Measurements from ENCODE around the gene ELN. TPM values are rescaled to one million over a fixed set of nuclear protein-coding genes. Genes with fewer than 3 reads are reported as not detected.
"Not testable (repeated sequence)": the region's sequence is repeated elsewhere in the genome, so short reads cannot be mapped to it uniquely, and the experiment has no call there.

Gene ELN
- total RNA-seq, 1 donor from 2014 or later: 11.0 TPM

DNA sequence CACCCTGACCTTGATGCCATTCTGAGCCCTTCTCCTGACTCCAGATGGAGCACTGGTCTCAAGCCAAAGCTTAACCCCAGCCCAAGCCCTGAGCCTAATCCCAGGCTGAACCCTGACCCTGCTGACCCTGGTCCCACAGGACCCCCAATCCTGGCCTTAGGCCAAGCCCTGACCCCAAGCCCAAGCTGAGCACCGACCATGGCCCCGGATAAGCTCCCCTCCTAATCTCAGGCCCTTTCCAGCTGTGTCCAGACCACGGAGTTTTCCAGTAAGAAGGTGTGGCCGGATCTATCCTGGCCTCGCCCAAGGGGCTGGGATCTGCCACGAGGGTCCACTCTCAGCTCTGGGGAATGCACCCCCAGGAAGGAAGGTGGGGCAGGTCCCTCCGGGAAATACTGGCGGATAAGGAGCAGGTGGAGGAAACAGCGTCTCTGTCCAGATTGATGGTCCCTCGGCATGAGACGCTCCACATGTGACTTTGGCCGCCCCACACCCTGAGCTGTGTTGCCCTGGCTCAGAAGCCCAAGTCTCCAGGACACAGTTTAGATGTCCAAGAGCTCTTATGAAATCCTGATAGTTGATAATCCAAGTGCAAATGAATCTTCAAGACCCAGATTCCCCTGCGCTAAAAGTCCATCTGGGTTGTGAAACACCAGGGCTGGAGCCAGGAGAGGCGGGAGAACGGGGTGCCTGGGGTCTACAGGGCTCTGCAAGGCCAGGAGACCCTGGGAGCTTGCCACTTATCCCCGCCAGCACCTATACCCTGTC lies 10.4 kb downstream of the ELN start:
- FAIRE-seq (no peak), DNase-seq (ENCODE audit: low spot score in 2 of 2) (no peak)

DNA sequence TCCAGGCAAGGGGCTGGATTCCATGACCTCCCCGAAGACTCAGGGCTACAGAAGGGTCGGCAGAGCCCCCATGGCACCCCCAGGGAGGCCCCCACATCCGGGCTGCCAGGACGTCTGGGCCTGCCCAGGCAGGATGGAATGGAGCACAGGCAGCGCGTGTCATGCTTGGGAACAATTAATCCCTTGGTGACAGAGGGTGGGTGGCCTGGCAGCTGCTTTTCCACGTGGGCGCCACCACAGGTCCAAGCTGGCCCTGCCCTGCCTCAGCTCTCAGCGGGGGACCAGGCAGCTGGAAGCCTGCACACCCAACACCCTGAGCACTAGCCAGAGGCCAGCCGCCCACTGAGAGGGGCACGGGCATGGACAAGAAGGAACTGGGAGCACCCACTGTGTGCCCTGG lies 11.4 kb downstream of the ELN start:
- FAIRE-seq (no peak), DNase-seq (ENCODE audit: low spot score in 2 of 2) (no peak)

DNA sequence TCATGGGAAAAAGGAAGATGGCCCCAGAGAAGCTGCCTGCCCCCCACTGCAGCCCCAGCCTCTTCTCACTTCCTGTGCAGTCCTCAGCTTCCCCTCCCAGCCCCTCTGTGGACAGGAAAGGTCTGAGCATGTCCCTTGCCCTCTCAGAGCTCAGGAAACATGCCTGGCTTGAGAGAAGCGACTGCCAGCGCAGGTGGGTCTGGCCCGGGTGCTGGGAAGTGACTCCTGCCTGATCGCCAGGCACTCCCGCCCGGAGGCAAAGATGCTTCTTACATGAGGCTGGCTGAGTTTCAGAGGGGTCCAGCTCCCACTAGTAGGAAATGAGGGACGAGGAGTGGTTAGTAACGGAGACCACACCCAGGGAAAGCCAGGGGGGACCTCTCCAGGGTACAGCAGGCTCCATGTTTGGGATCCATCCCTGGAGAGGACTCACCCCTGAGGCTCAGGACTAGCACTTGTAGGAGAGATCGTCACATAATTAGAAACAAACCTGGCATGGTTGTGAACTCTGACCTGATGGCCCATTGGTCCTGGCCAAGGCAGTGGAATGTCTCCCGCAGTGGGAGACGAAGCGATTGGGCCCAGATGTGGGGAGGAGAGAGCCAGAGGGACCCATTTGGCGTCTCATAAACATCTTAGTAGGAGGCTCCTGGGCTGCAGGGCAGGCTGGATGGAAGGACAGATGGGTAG lies 12.3 kb downstream of the ELN start:
- FAIRE-seq: no peak

DNA sequence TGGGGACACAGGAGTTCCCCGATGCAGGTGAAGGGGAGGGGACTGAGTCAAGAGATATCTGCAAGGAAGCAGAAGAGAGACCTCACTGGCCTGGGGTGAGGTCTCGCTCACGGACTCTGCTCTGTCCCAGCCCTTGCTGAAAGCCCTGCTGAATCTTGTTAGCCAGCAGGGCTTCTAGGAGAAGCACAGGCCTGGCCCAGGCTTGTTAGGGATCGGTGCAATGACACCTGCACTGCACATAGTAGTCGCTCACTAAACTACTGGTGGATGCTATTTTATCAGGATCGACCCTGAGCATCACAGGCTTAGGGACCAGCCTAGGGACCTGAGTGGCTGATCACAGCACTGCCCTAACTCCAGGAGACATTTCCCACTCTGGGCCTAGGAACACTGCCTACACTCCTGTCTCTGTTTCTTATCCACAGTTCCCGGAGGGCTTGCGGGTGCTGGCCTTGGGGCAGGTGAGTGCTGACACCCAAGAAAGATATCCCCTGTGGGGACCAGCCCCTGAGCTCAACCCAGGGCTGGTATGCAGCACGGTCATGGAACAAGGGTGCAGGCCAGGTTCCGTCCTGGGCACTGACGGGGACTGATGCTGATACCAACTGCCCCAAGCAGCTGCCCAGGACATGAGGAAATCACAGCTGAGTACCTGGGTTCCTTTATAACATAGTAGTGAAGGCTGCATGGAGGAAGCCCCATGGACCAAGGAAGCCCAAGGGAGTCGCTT lies 13.0 kb downstream of the ELN start:
- no peak for FAIRE-seq
- no peak for DNase-seq (ENCODE audit: low spot score in 2 of 2)

More for the DNA sequence above, 12.3 kb downstream of the ELN start:
- DNase-seq (ENCODE audit: low spot score in 2 of 2): no peak

DNA sequence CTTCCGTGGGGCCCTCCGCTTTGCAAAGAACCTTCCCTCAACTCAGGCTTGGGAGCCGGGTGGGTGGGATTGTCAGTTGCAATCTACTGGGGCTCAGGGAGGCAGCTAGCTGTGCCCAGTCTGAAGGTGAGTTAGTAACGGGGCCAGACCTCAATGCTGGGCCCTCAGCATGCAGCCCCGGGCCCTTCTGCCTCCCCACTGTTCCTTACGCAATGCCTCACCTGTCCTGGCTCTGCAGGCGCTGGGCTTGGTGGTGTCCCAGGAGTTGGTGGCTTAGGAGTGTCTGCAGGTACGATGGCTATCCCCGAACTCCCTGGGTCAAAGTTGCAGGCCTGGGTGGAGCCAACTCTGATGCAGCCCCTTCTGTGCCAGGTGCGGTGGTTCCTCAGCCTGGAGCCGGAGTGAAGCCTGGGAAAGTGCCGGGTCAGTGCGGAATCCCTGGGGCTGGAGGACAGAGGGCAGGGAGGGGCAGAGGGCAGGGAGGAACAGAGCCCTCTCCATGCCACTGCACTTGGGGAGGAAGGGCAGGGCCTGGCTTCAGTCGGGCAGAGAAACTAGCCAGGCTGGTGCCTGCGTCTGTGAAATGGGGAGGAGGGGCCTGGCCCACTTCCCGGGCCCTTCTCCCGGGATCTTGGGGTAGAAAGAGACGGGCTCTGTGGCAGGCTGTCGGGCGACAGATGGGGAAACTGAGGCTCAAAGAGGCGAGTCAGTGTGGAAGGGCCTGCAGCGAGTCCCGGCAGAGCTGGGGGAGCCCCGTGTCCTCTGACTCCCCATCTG lies 15.0 kb downstream of the ELN start:
- FAIRE-seq: no peak
- DNase-seq (ENCODE audit: low spot score in 2 of 2): no peak

DNA sequence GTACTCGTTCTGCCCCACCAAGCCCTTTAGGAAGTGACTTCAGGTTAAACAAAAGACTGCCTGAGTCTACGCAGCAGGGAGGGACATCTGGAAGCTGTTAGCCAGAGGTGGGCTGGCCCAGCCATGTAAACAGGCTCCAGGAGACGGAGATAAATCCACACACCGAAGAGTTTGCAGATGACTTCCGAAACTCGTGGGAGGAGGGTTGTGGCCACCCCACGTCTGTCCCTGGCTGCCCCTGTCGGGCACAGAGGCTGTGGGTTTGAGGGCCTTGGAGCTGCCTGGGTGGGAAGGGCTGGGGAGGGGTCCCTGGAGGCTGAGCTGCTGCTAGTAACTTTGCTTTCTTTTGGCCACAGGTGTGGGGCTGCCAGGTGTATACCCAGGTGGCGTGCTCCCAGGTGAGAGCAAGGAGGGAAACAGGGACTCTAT lies 15.6 kb downstream of the ELN start:
- no peak for FAIRE-seq
- DNase-seq (ENCODE audit: low spot score in 2 of 2): no peak

DNA sequence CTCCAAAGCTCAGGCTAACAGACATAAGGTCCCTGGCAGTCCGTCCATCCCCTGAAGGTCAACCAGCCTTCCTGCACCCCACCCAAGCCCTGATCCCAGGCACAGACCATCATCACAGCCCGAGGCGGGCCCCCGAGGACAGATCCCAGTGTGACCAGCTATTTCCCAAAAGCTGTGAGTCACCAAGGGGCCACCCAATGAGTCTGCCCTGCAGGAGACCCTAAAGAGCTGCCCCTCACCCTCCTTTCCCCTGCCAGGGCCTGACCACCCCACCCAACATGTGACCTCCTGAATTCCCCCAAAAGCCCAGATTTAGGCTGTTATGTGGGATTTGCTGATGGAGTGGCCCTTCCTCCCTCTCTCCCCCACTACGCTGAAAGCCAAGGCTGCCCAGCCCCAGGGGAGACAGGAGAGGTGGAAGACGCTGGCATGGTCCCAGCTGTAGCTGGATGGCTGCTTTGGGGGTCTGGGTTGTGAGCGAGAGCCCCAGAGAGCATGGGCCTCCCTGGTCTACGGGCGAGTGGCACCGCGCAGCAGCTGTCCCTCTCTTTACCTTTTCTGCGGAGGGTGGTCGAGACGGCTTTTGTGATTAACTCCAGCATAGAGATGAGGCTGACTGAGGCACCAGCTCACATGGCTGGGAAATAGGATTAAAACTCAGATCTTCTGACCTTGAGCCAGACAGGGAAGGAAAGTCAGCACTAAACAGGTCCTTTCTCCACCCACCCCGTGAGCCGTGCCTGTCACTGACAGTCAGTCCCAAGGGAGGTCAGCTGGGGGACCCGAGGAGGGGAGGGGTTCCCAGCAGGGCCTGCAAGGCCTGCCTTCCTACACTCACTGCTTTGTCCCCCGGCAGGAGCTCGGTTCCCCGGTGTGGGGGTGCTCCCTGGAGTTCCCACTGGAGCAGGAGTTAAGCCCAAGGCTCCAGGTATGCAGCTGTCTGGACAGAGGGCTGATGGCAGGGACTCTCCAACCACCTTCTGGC lies 16.7 kb downstream of the ELN start:
- no peak for DNase-seq (ENCODE audit: low spot score in 2 of 2)

DNA sequence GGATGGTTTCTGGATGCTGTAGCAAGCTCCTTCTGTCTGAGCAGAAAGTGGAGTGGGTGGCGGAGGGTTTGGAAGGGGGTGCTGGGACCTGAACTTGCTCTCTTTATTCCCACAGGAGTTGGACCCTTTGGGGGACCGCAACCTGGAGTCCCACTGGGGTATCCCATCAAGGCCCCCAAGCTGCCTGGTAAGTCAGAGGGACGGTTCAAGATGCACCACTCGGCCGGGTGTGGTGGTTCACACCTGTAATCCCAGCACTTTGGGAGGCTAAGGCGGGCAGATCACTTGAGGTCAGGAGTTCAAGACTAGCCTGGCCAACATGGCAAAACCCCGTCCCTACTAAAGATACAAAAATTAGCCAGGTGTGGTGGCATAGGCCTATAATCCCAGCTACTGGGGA lies 18.6 kb downstream of the ELN start:
- FAIRE-seq: not testable (repeated sequence)

More for the DNA sequence above, 16.7 kb downstream of the ELN start:
- no peak for FAIRE-seq

DNA sequence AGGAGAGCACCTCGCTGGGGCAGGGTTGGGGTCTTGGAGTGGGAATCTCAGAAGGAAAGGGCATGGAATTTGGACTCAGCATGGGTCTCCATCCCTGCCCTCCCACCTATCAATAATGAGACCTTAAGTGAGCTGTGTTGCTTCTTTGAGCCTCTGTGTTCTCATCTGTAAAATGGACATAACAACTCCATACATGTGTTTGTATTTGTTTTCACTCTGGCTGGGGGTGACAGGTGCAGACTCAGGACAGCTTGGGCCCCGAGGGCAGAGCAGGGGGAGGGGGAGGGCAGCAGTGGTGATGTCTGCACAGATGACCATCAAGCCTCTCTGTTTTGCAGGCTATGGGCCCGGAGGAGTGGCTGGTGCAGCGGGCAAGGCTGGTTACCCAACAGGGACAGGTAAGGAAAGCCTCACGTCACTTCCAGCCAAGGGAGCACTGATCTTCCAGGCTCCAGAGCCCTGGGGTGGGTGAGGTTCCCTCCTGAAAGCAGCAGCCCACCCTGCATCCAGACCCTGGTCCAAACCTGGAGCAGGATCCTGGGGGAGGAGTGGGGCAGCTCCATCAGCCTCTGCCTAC lies 19.9 kb downstream of the ELN start:
- DNase-seq (ENCODE audit: low spot score in 2 of 2) (no peak), FAIRE-seq (no peak)

More for the DNA sequence above, 18.6 kb downstream of the ELN start:
- DNase-seq (ENCODE audit: low spot score in 2 of 2): not testable (repeated sequence)

DNA sequence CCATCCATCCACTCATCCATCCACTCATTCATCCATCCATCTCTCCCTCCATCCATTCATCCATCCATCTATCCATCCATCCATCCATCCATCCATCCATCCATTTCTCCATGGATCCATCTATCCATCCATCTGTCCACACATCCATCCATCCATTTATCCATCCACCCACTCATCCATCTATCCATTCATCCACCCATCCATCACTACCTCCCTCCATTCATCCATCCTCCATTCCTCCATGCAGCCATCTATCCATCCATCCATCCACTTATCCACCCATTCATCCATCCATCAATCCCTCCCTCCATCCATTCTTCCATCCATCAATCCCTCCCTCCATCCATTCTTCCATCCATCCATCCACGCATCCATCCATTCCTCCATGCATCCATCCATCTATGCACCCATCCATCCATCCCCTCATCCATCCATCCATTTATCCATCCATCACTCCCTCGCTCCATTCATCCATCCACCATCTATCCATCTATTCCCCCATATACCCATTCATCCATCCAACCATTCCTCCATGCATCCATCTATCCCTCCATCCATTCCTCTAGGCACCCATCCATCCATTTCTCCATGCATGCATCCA lies 21.1 kb downstream of the ELN start:
- no peak for FAIRE-seq
- no peak for DNase-seq (ENCODE audit: low spot score in 2 of 2)

DNA sequence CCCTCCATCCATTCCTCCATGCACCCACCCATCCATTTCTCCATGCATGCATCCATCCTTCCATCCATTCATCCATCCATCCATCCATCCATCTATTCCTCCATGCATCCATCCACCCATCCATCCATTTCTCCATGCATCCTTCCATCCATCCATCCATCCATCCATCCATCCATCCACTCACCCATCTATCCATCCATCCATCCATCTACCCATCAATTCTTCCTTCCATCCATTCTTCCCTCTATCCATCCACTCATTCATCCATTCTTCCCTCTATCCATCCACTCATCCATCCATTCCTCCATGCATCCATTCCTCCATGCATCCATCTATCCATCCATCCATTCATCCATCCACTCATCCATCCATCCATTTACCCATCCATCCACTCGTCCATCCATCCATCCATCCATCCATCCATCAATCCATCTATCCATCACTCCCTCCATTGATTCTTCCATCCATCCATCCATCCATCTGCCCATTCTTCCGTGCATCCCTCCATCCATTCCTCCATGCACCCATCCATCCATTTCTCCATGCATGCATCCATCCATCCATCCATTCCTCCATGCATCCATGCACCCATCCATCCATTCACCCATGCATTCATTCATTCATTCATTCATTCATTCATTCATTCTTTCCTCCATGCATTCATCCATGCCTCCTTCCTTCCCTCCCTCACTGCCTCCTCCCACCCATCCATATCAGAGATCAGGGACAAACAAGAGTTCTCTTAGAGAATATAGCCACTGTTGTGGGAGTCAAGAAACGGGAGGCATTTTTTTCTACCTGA lies 22.2 kb downstream of the ELN start:
- DNase-seq (ENCODE audit: low spot score in 2 of 2) (no peak), FAIRE-seq (no peak)

DNA sequence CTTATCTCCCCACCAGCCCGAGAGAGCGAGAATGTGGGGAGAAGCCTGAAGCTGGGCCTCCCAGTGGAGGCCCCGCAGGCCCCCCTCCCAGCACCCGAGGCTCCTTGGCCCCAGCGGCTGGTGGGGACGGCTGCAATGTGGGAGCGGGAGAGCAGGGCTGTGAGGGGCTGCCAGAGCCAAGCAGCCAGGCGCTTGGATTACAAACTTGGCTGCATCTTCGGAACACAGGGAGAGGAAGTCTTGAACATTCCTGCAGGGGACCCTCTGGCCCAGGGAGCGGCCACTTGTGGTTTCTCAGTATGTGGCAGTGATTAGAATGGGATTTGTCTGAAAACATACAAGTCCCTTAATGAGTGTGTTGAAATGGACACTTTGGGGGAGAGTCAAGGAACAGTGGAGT lies 23.2 kb downstream of the ELN start:
- FAIRE-seq (no peak), DNase-seq (ENCODE audit: low spot score in 2 of 2) (no peak)

DNA sequence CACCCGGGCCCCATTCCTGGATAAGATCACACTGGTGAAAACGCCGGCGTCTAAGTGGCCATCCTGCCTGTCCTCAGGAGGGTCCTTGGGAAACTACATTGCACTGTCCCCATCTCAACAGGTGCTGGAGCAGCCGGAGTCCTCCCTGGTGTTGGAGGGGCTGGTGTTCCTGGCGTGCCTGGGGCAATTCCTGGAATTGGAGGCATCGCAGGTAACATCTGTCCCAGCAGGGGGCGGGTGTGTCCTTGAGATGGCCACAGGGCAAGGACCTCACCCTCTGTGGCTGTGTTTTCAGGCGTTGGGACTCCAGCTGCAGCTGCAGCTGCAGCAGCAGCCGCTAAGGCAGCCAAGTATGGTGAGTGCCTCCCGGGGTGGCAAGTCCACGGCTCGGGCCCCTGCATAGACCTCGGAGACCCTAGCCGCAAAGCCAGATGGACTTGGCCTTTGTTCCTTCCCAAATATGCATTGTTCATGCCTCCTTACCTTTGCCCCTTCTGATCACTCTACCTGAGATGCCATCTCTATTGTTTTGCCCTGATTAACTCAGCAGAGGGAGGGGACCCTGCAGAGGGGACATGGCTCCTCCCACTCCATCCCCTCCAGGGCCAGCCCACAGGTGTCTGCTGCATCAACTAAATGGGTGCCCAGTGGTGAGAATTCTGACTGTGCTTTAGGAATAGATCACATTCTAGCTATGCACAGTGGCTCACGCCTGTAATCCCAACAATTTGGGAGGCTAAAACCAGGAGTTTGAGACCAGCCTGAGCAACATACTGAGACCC lies 23.8 kb downstream of the ELN start:
- FAIRE-seq (no peak), DNase-seq (ENCODE audit: low spot score in 2 of 2) (no peak)

DNA sequence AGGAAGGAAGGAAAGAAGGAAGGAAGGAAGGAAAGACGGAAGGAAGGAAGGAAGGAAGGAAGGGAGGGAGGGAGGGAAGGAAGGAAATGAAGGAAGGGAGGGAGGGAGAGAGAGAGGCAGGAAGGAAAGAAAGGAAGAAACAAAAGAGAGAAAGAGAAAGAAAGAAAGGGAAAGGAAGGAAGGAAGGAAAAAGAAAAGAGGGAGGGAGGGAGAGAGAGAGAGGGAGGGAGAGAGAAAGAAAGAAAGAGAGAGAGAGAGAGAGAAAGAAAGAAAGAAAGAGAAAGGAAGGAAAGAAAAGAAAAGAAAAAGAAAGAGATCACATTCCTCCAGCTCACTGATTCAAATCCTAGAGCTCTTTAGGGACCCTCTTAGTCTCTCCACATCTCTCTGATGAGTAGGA lies 24.7 kb downstream of the ELN start:
- no peak for FAIRE-seq
- DNase-seq (ENCODE audit: low spot score in 2 of 2): no peak

DNA sequence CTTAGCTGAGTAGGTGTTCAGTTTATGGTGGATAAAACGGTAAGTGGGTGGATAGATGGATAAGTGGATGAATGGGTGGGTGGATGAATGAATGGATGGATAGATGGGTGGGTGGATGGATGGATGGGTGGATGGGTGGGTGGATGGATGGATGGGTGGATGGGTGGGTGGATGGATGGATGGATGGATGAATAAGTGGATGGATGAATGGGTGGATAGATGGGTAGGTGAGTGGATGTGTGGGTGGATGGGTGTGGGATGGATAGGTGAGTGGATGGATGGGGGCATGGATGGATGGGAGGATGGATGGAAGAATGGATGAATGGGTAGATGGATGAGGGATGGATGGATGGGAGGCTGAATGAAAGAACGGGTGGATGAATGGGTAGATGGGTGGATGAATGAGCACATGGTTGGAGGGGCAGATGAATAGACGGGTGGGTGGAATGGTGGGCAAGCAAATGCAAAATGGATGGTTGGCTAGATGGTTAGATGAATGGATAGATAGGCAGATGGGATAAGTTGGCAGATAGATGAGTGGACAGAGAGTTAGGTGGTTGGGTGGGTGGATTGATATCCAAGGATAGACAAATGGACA lies 25.7 kb downstream of the ELN start:
- DNase-seq (ENCODE audit: low spot score in 2 of 2): no peak
- no peak for FAIRE-seq

DNA sequence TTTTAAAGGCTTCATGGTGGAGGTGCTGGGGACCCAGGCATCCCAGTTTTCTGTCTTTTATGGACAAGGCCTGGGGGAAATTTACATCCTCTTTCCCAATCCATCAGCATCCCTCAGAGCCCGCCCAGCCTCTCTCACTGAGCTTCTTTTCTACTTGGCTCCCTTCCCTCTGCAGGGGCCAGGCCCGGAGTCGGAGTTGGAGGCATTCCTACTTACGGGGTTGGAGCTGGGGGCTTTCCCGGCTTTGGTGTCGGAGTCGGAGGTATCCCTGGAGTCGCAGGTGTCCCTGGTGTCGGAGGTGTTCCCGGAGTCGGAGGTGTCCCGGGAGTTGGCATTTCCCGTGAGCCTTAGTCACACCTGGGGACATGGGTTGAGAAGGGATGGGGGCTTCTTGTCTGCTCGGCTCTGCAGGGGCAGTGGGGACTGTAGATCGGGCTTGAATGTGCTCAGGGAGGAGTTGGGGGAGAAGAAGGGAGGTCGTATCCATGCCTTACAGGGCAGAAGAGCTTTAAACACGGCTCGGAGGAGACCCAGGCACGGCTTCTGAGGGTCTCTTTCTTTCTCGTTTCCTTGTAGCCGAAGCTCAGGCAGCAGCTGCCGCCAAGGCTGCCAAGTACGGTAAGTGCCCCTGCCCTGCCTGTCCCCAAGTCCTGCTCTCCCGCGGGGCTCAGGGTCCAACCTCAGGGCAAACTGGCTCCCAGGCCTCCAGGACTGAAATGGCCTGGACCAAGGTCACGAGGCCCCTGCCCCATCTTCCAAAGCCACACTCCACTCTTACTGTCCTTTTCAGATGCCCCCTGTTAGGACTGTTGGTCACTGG lies 28.3 kb downstream of the ELN start:
- FAIRE-seq (no peak), DNase-seq (ENCODE audit: low spot score in 2 of 2) (no peak)

Data from frontal cortex (tissue), 4 donors.